ENCODE results near the gene OSBPL8.
"Not testable (repeated sequence)": the region's sequence is repeated elsewhere in the genome, so short reads cannot be mapped to it uniquely, and the experiment has no call there.

Gene OSBPL8

DNA sequence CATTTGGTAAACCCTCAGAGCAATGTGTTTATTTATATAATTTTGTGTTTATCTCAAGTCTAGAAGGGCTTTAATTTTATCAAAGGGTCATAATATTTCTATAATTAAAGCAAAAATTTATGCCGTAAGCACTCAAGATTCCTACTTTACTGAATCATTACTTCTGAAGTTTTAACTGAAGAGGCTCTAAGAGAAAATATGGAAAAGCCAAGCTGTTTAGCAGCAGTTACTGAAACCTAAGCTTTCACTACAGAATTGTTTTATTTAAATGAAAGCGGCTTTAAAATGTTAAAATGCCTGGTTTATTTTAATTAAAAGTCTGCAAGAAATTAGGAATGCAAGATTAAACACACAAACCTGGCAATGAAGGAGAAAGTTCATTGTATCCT lies 137.4 kb downstream of the OSBPL8 start:
- DNase-seq (ENCODE audit: low read depth in 2 of 2): no peak

GRCh38 chr12:76421046-76421445 lies 138.5 kb downstream of the OSBPL8 start:
- DNase-seq (ENCODE audit: low read depth in 2 of 2): no peak

- no peak for DNase-seq (ENCODE audit: low read depth in 2 of 2)
Measured at GRCh38 chr12:76420222-76420621, 139.3 kb downstream of the OSBPL8 start.

DNA sequence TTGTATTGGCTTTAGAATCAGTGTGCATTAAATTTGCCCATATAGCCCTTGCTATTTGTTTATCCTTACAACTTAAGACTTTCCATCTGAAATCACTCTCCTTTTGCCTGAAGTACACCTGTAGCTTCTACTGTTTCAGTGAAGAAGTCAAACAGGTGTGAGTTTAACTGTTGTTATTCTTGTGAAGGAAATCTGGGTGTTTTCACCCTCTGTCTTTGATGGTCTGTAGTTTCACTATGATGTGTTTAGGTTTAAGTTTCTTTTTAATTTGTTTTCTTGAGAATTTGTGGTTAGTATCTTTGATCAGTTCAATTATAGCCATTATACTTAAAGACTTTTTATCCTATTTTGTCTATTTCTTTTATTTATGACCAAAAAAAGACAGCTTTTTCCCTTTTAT lies 142.5 kb downstream of the OSBPL8 start:
- no peak for DNase-seq (ENCODE audit: low read depth in 2 of 2)

DNA sequence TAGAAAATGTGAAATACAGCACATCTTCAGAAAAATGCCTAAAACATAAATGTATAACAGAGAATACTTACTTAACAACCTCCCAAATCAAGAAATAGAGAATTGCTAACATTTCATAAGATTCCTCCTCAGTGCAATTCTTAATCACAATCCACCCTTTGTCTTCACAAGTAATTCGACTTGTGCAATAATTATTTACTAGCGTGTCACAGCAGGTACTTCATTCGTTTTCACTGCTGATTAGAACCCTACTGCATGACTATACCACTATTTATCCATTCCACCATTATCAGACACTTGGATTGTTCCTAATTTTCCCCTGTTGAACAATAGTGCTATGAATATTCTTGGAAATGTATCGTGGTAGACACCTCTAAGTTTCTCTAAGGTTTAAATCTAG lies 146.4 kb downstream of the OSBPL8 start:
- no peak for DNase-seq (ENCODE audit: low read depth in 2 of 2)

- no peak for DNase-seq (ENCODE audit: low read depth in 2 of 2)
Measured at GRCh38 chr12:76410781-76411180, 148.8 kb downstream of the OSBPL8 start.

DNA sequence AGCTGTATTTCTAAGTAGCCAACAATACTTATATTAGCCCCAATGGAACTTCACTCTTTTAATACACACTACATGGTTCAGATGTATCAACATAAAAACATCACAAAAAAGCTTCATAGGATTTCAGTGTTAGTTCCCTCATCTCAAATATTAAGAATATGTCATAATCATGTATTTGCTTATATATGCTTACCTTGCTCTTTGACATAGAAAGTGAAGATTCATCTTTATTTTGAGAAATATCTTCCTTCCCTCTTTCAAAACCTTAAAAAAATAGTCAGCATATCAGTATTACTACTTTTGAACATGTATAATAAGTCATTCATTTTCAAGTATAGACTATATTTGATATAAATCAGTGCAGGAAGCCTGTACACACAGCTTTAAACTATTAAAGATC lies 149.2 kb downstream of the OSBPL8 start:
- DNase-seq (ENCODE audit: low read depth in 2 of 2): no peak

DNA sequence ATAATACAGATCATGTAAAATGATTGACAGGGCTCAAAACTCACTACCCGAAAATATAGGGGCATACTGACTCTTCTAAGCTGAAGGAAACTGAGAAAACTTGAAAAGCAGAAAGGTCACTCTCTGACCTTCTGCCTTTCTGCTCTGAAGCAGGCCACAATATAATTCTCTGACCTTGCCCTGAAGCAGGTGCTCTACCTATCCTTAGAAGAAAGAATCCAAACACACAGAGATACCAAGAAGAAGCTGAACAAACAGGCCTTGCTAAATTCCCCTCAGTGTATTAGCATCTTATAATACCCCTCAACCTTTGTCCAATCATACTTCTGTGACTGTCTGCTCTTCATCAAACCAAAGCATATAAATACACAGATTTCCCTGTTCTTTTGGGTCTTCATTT lies 150.5 kb downstream of the OSBPL8 start:
- DNase-seq (ENCODE audit: low read depth in 2 of 2): no peak

GRCh38 chr12:76407710-76408109 lies 151.9 kb downstream of the OSBPL8 start:
- DNase-seq (ENCODE audit: low read depth in 2 of 2): no peak

DNA sequence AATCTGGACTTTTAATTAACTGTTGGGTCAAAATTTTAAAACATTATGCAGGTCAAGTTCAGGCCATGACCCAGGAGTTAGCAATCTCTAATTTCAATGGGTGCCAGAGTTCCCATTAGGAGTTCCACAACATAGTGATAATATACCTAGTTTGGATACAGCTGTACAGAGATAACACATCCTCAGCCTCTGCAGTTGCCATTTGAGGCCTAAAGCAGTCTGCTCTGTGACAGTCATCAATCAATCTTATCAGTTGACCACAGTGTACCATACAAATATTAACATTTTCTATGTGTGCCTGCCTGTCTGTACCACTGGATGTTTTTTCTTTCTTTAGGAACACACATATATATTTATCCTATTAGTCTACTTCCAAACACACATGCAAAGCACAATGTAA lies 157.3 kb downstream of the OSBPL8 start:
- DNase-seq (ENCODE audit: low read depth in 2 of 2): no peak

DNA sequence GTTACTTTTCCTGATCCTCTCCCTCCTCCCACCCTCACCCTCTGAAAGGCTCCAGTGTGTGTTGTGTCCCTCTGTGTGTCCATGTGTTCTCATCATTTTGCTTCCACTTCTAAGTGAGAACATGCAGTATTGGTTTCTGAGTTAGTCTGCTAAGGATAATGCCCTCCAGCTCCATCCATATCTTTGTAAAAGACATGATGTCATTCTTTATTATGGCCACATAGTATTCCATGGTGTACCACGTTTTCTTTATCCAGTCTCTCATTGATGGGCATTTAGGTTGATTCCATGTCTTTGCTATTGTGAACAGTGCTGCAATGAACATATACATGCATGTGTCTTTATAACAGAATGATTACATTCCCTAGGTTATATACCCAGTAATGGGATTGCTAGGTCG lies 159.4 kb downstream of the OSBPL8 start:
- no peak for DNase-seq (ENCODE audit: low read depth in 2 of 2)

- DNase-seq (ENCODE audit: low read depth in 2 of 2): no peak
Measured at GRCh38 chr12:76399040-76399439, 160.5 kb downstream of the OSBPL8 start.

DNA sequence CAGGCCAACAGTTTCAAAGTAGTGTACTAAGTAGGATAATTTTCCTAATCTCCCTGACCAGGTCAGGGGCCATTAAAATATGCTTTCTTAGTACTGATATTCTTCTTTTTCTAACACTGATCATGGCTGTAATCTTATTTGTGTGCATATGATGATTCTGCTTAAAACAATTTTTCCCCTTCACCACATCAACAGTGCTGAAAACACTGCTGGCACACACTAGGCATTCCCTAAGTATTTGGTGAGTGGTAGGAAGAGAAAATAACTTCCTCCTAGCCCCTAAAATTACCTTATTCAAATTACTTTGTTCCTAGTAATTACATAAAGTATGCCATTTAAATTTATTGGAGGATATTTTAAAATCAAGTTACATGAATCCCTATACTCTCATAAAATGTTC lies 161.5 kb downstream of the OSBPL8 start:
- DNase-seq (ENCODE audit: low read depth in 2 of 2): no peak

DNA sequence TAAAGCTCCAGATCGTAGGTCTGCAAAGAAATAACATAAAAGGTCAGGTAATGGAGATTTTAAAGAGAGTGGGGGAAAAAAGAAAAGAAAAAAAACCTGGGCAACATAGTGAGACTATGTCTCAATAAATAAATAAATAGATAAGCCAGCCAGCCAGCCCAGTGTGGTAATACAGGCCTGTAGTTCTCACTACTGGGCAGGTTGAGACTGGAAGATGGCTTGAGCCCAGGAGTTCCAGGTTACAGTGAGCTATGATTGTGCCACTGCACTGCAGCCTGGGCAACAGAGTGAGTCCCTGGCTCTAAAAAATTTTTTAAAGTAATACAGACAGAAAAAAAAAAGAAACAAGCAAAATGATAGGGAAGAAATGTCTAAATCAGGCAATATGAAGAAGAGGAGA lies 168.1 kb downstream of the OSBPL8 start:
- DNase-seq (ENCODE audit: low read depth in 2 of 2): no peak

DNA sequence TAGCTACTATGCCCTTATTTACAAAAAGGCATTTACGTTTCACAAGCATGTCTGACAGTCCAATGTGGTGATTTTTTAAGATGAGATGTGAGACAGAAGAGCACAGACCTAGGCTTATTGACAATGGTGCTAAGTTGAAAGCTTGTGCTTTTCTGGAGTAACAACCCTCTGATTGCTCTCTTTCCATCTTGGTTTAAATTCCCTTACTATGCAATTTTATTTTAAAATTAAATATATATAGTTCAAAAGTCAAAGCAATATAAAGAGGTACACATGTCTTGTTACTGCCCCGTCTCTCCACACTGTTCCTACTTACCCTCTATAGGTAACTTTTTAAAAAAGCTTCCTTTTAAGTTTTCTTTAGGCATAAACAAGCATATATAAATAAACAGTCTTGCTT lies 172.0 kb downstream of the OSBPL8 start:
- DNase-seq (ENCODE audit: low read depth in 2 of 2): no peak

GRCh38 chr12:76384560-76384959 lies 175.0 kb downstream of the OSBPL8 start:
- DNase-seq (ENCODE audit: low read depth in 2 of 2): no peak

DNA sequence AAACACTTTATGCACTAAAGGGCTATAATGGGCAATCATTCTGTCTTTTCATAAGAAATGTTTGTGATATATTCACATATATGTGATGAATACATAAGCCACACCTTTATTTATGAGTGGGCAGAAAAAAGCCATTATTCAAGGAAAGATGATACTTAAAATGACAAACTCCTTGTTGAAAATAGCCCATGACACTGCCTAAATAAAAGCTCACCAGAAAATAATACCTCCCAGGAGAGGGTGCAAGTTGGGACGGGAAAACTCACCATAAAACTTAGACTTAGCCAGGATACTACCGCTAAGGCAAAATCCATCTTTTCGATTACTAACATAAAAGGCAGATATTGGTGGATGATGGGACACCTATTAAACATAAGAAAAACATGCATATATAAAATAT lies 175.6 kb downstream of the OSBPL8 start:
- DNase-seq (ENCODE audit: low read depth in 2 of 2): no peak

GRCh38 chr12:76379261-76379660 lies 180.3 kb downstream of the OSBPL8 start:
- no peak for DNase-seq (ENCODE audit: low read depth in 2 of 2)

GRCh38 chr12:76376876-76377275 lies 182.7 kb downstream of the OSBPL8 start:
- DNase-seq (ENCODE audit: low read depth in 2 of 2): not testable (repeated sequence)

DNA sequence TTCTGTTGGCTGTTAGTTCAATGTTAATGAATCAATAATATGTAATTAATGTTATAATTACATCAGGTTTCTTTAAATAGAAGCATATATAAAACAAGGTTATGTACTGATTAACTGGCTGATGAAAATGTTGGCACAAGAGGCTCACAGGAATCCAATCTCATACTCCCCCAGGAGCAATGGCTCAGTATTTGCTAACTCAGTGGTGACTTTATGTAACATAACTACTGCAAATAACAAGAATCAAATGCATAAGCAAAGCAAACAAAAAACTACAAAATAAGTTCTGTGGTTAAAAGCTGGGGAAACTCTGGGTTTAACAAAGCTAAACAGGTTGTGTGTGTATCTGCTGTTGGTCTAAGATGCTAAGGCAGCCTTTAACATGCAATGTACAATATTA lies 183.6 kb downstream of the OSBPL8 start:
- DNase-seq (ENCODE audit: low read depth in 2 of 2): no peak

DNA sequence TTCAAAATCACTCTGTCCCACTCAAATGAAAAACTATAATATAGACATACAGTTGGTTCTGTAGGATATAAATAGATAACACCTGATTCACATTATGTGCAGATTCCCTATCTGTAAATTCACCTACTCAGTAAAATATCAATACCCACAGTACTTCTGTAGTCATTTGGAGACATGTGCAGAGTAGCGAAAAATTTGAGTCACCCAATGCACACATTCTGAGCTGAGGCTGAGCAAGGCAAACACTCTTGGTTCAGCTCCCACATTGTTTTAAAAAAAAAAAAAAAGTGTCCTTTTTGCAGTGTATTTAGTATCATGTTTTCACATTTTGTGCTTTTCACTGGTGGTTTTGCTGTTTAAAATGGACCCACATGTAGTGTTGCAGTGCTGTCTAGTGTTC lies 184.1 kb downstream of the OSBPL8 start:
- no peak for DNase-seq (ENCODE audit: low read depth in 2 of 2)

DNA sequence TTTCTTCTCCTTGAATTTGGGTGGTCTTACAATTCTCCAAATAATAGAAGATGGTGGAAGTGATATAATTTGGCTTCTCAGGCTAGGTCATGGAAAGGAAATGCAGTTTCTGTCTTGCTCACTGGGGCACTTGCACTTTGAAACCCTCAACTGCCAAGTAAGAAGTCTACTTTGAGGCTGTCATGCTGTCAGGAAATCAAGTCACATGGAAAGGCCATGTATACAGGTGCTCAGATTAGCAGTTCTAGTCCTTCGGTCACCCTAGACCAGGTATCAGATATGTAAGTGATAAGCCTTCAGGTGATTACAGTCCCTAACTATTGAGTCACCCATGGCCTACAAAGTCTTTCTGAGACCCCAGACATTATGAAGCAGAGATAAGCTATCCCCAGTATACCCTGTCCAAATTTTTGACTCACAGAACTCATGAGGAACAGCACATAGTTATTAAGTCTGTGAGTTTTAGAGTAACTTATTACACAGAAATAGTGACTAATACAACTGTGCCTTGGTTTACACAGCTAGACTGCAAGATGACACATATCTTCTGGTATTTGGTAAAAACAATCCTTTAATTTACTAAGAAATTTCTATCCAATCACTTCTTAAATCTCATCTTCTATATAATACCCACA lies 185.1 kb downstream of the OSBPL8 start:
- no peak for DNase-seq (ENCODE audit: low read depth in 2 of 2)

- no peak for DNase-seq (ENCODE audit: low read depth in 2 of 2)
Measured at GRCh38 chr12:76368230-76368629, 191.3 kb downstream of the OSBPL8 start.

- no peak for DNase-seq (ENCODE audit: low read depth in 2 of 2)
Measured at GRCh38 chr12:76366163-76366562, 193.4 kb downstream of the OSBPL8 start.
